Breast epithelium (tissue), 4 donors: ENCODE data around the gene ARHGEF26. TPM values are rescaled to one million over a fixed set of nuclear protein-coding genes. Genes with fewer than 3 reads are reported as not detected.

Source experiments
- DNase-seq, 2 donors: peaks; one replicate each; pipeline ENCODE4 v3.0.0-alpha.2; 2019; ENCODE audit warnings: low spot score in 2 of 2
- H3K27ac ChIP-seq, 2 donors: fragments of 200-600 bp; sonication (generic) in 1 of 2; one replicate each; pipeline ENCODE4 v1.5.1; 2016 to 2019; ENCODE audit warnings: mild to moderate bottlenecking in 1 of 2
- H3K27me3 ChIP-seq, 2 donors: fragments of 200-600 bp; sonication (generic) in 1 of 2; one replicate each; pipeline versions ENCODE4 v1.5.1 to v1.6.0; 2017 to 2019; ENCODE audit warnings: control low read depth in 1 of 2, mild to moderate bottlenecking in 1 of 2
- H3K36me3 ChIP-seq: fragments of 200-600 bp; one replicate; pipeline ENCODE4 v1.5.1; 2019
- H3K4me1 ChIP-seq, 2 donors: fragments of 200-600 bp; sonication (generic); one replicate each; pipeline ENCODE4 v1.5.1; 2016 to 2019; ENCODE audit warnings: control low read depth in 1 of 2
- H3K4me3 ChIP-seq, 3 donors: fragments of 200-600 bp; sonication (generic); 1 replicate in 2 of 3; 2 replicates in 1 of 3; pipeline ENCODE4 v1.5.1; 2016 to 2019; ENCODE audit warnings: mild to moderate bottlenecking in 3 of 3, moderate library complexity in 2 of 3
- H3K9me3 ChIP-seq, 2 donors: fragments of 200-600 bp; sonication (generic) in 1 of 2; one replicate each; pipeline ENCODE4 v1.5.1; 2016 to 2019; ENCODE audit warnings: control low read depth in 1 of 2
- CTCF ChIP-seq, 3 donors: fragments of 450-650 bp; IDR thresholded peaks; one replicate each; pipeline ENCODE4 v1.5.1; 2016 to 2017; ENCODE audit warnings: antibody characterized with exemption in 3 of 3, mild to moderate bottlenecking in 3 of 3, moderate library complexity in 3 of 3
- POLR2A ChIP-seq: fragments of 450-650 bp; IDR thresholded peaks from one replicate; pipeline ENCODE4 v1.6.1; 2016; ENCODE audit warnings: antibody characterized with exemption, mild to moderate bottlenecking, moderate library complexity
- POLR2AphosphoS5 ChIP-seq, 3 donors: sonication (generic); formaldehyde crosslinking; IDR thresholded peaks; one replicate each; pipeline ENCODE4 v1.6.1; 2017; ENCODE audit warnings: antibody characterized with exemption in 3 of 3
- intact Hi-C: fragments of 100-400 bp; cut with DNase I; formaldehyde crosslinking; loops from one replicate; pipeline ENCODE4 v1.15.1; 2023; ENCODE audit warnings: low total_unique reads
- total RNA-seq, 3 donors: library from RNA; depleted of rRNA; stranded (reverse); fragments of >200 nt; gene quantifications; one replicate each; pipeline ENCODE4 v1.1.0, GENCODE V29; 2016

The ARHGEF26 gene
- total RNA-seq, 3 donors from 2014 or later: 16.7 to 20.2 (median 19.8) TPM

GRCh38 chr3:154125378-154126030 lies 4.3 kb downstream of the ARHGEF26 start:
- no peak overlapping the region for H3K4me3 ChIP-seq
- H3K27me3 ChIP-seq: no peaks in the 10 kb centered on the region
- TF ChIP-seq POLR2AphosphoS5 (IDR thresholded peaks at IDR 0.05): no peak
- TF ChIP-seq POLR2A: no peak
- no peak for TF ChIP-seq CTCF (IDR thresholded peaks at IDR 0.05)
- intact Hi-C loops: no loop called here
- no peak for DNase-seq
- H3K9me3 ChIP-seq: no peaks in the 10 kb centered on the region
- no peaks in the 10 kb centered on the region for H3K36me3 ChIP-seq
- H3K4me1 ChIP-seq: no peaks in the 10 kb centered on the region
- H3K27ac ChIP-seq: no peak overlapping the region

- Histone ChIP-seq H3K27ac (no peak overlapping the region), H3K27me3 (no peaks in the 10 kb centered on the region), H3K4me1 (no peaks in the 10 kb centered on the region), H3K9me3 (no peaks in the 10 kb centered on the region), H3K4me3 (no peak overlapping the region), H3K36me3 (no peaks in the 10 kb centered on the region)
- DNase-seq: no peak
- TF ChIP-seq CTCF (IDR thresholded peaks at IDR 0.05): no peak
- TF ChIP-seq POLR2A: no peak
- TF ChIP-seq POLR2AphosphoS5 (IDR thresholded peaks at IDR 0.05): no peak
- intact Hi-C loops: no loop called here
Measured at GRCh38 chr3:154126651-154127050, 5.5 kb downstream of the ARHGEF26 start.

GRCh38 chr3:154129625-154130024 lies 8.4 kb downstream of the ARHGEF26 start:
- TF ChIP-seq POLR2AphosphoS5 (IDR thresholded peaks at IDR 0.05): no peak
- no peak for TF ChIP-seq POLR2A
- no peak for TF ChIP-seq CTCF (IDR thresholded peaks at IDR 0.05)
- no peaks in the 10 kb centered on the region for H3K9me3 ChIP-seq
- H3K4me3 ChIP-seq: no peak overlapping the region
- H3K36me3 ChIP-seq: no peaks in the 10 kb centered on the region
- DNase-seq: no peak
- H3K4me1 ChIP-seq: no peaks in the 10 kb centered on the region
- intact Hi-C loops: no loop called here
- H3K27ac ChIP-seq: no peak overlapping the region
- no peaks in the 10 kb centered on the region for H3K27me3 ChIP-seq

- Histone ChIP-seq H3K4me1 (no peaks in the 10 kb centered on the region), H3K36me3 (no peaks in the 10 kb centered on the region), H3K27ac (no peak overlapping the region), H3K27me3 (no peaks in the 10 kb centered on the region), H3K4me3 (no peak overlapping the region), H3K9me3 (no peaks in the 10 kb centered on the region)
- DNase-seq: no peak
- TF ChIP-seq POLR2AphosphoS5 (IDR thresholded peaks at IDR 0.05): no peak
- no peak for TF ChIP-seq CTCF (IDR thresholded peaks at IDR 0.05)
- no peak for TF ChIP-seq POLR2A
- intact Hi-C loops: no loop called here
Measured at GRCh38 chr3:154130540-154130939, 9.3 kb downstream of the ARHGEF26 start.

- intact Hi-C loops: no loop called here
- DNase-seq: no peak
- H3K4me3 ChIP-seq: no peak overlapping the region
Measured at GRCh38 chr3:154131830-154132229, 10.6 kb downstream of the ARHGEF26 start.

More at GRCh38 chr3:154131830-154132229, 10.6 kb downstream of the ARHGEF26 start:
- Histone ChIP-seq H3K27ac (no peak overlapping the region), H3K27me3 (no peaks in the 10 kb centered on the region), H3K4me1 (no peaks in the 10 kb centered on the region), H3K36me3 (no peaks in the 10 kb centered on the region), H3K9me3 (no peaks in the 10 kb centered on the region)
- TF ChIP-seq POLR2A: no peak
- TF ChIP-seq POLR2AphosphoS5 (IDR thresholded peaks at IDR 0.05): no peak
- TF ChIP-seq CTCF (IDR thresholded peaks at IDR 0.05): no peak
